GM23338 (cell line): ENCODE measurements around the gene ARHGAP30. TPM values are rescaled to one million over a fixed set of nuclear protein-coding genes. Genes with fewer than 3 reads are reported as not detected.

Experiments used
- ATAC-seq: fragments of 200-7000 bp; cut with Tn5 transposase; 3 replicates; pipeline ENCODE4 v1.9.1; 2020
- DNase-seq: peaks from one replicate; pipeline ENCODE4 v3.0.0-alpha.2; 2015; ENCODE audit warnings: low spot score
- H2AFZ ChIP-seq: fragments of 200-600 bp; sonication (generic); 2 replicates; pipeline ENCODE4 v1.8.0; 2016; ENCODE audit warnings: antibody characterized with exemption, mild to moderate bottlenecking, moderate library complexity
- H3F3A ChIP-seq: fragments of 200-600 bp; sonication (generic); replicated peaks from 2 replicates; pipeline ENCODE4 v1.8.0; 2017; ENCODE audit warnings: antibody characterized with exemption, mixed run types, low read depth
- H3K27ac ChIP-seq: fragments of 200-600 bp; sonication (generic); 2 replicates; pipeline ENCODE4 v1.6.1; 2016; ENCODE audit warnings: low read depth
- H3K27me3 ChIP-seq: fragments of 200-600 bp; sonication (generic); 2 replicates; pipeline ENCODE4 v1.8.0; 2016; ENCODE audit warnings: mild to moderate bottlenecking, mixed run types, moderate library complexity; ENCODE audit not compliant: insufficient read depth
- H3K36me3 ChIP-seq: fragments of 200-600 bp; sonication (generic); 2 replicates; pipeline ENCODE4 v1.8.0; 2016; ENCODE audit warnings: mild to moderate bottlenecking; ENCODE audit not compliant: insufficient read depth
- H3K4me1 ChIP-seq: fragments of 200-600 bp; sonication (generic); 2 replicates; pipeline ENCODE4 v1.8.0; 2016; ENCODE audit warnings: mild to moderate bottlenecking, moderate library complexity; ENCODE audit not compliant: insufficient read depth
- H3K4me2 ChIP-seq: fragments of 200-600 bp; sonication (generic); 2 replicates; pipeline ENCODE4 v1.7.1; 2017; ENCODE audit warnings: mixed run types
- H3K4me3 ChIP-seq: fragments of 200-600 bp; sonication (generic); 2 replicates; pipeline ENCODE4 v1.6.1; 2016; ENCODE audit warnings: mixed run types
- H3K79me2 ChIP-seq: fragments of 200-600 bp; sonication (generic); replicated peaks from 2 replicates; pipeline ENCODE4 v1.8.0; 2017; ENCODE audit warnings: mild to moderate bottlenecking; ENCODE audit not compliant: insufficient read depth
- H3K9me2 ChIP-seq: fragments of 200-600 bp; sonication (generic); 2 replicates; pipeline ENCODE4 v1.8.0; 2017; ENCODE audit not compliant: insufficient read depth
- H4K20me1 ChIP-seq: fragments of 200-600 bp; sonication (generic); replicated peaks from 2 replicates; pipeline ENCODE4 v1.8.0; 2017; ENCODE audit warnings: mild to moderate bottlenecking; ENCODE audit not compliant: insufficient read depth
- H3K27ac Mint-ChIP-seq: 2 replicates; pipeline ENCODE4 v1.8.0; 2020; ENCODE audit warnings: inconsistent platforms, mild to moderate bottlenecking, moderate library complexity, mixed read lengths
- H3K27me3 Mint-ChIP-seq: 3 replicates; pipeline ENCODE4 v1.8.0; 2022; ENCODE audit warnings: low read depth, mild to moderate bottlenecking, moderate library complexity, mixed read lengths, inconsistent platforms; ENCODE audit not compliant: insufficient read depth, poor library complexity
- H3K36me3 Mint-ChIP-seq: 3 replicates; pipeline ENCODE4 v1.8.0; 2021; ENCODE audit warnings: low read depth, mild to moderate bottlenecking, inconsistent platforms, moderate library complexity, mixed read lengths
- H3K4me1 Mint-ChIP-seq: 3 replicates; pipeline ENCODE4 v1.8.0; 2020; ENCODE audit warnings: mild to moderate bottlenecking, inconsistent platforms, mixed read lengths
- H3K4me3 Mint-ChIP-seq: 3 replicates; pipeline ENCODE4 v1.8.0; 2021; ENCODE audit warnings: moderate library complexity, mild to moderate bottlenecking, inconsistent platforms, mixed read lengths
- H3K9me3 Mint-ChIP-seq: 3 replicates; pipeline ENCODE4 v1.8.0; 2020; ENCODE audit warnings: moderate library complexity, mild to moderate bottlenecking, inconsistent platforms, mixed read lengths
- CREB1 ChIP-seq: fragments of 250-450 bp; sonication (Bioruptor Pico); IDR thresholded peaks from 2 replicates; pipeline ENCODE4 v1.5.0; 2020; ENCODE audit warnings: low read depth, mild to moderate bottlenecking, moderate library complexity
- EZH2phosphoT487 ChIP-seq: fragments of 200-600 bp; sonication (generic); IDR thresholded peaks from one replicate; pipeline ENCODE4 v1.8.1; 2018; ENCODE audit warnings: antibody characterized with exemption; ENCODE audit not compliant: unreplicated experiment
- JUNB ChIP-seq: IDR thresholded peaks from one replicate; pipeline ENCODE4 v1.6.1; 2016; ENCODE audit warnings: antibody characterized with exemption; ENCODE audit not compliant: unreplicated experiment
- STAT1 ChIP-seq: IDR thresholded peaks from one replicate; pipeline ENCODE4 v1.6.1; 2016; ENCODE audit warnings: antibody characterized with exemption; ENCODE audit not compliant: unreplicated experiment
- ZNF114 ChIP-seq: fragments of 250-450 bp; sonication (Bioruptor Pico); IDR thresholded peaks from 2 replicates; pipeline ENCODE4 v1.5.0; 2020; ENCODE audit warnings: mild to moderate bottlenecking, moderate library complexity
- ZNF331 ChIP-seq: fragments of 250-450 bp; sonication (Bioruptor Pico); IDR thresholded peaks from 2 replicates; pipeline ENCODE4 v1.5.0; 2020; ENCODE audit warnings: low read depth, mild to moderate bottlenecking, moderate library complexity
- ZNF462 ChIP-seq: fragments of 250-450 bp; sonication (Bioruptor Pico); IDR thresholded peaks from 2 replicates; pipeline ENCODE4 v1.5.0; 2020; ENCODE audit warnings: mild to moderate bottlenecking, moderate library complexity
- polyA plus RNA-seq: library from polyadenylated mRNA; unstranded; fragments of >200 nt; fragmentation: Nextera tagmentation; extraction: Ambion mirVana; gene quantifications from 2 replicates; pipeline ENCODE4 v1.2.1, GENCODE V29; 2016
- total RNA-seq: library from RNA; depleted of rRNA; stranded (reverse); fragments of >200 nt; shearing (Covaris generic); gene quantifications from 2 replicates; pipeline ENCODE4 v1.2.3, GENCODE V29; 2014
- TF ChIP-seq, protein P1 (sequence below), 2 experiments: fragments of 200-600 bp in 1 of 2; sonication (generic) in 1 of 2; conservative IDR thresholded peaks; 2 replicates each; pipeline versions ENCODE4 v1.5.1 to v1.6.1; 2016 to 2017; ENCODE audit warnings: antibody characterized with exemption in 2 of 2, low read depth in 2 of 2, mild to moderate bottlenecking in 2 of 2, moderate library complexity in 1 of 2
- TF ChIP-seq, protein P2 (sequence below): IDR thresholded peaks from one replicate; pipeline ENCODE4 v1.6.1; 2018; ENCODE audit warnings: antibody characterized with exemption; ENCODE audit not compliant: unreplicated experiment

The ARHGAP30 gene
- total and polyA plus RNA-seq, 2 experiments from 2014 or later = 0.45 TPM; not detected in 1

DNA sequence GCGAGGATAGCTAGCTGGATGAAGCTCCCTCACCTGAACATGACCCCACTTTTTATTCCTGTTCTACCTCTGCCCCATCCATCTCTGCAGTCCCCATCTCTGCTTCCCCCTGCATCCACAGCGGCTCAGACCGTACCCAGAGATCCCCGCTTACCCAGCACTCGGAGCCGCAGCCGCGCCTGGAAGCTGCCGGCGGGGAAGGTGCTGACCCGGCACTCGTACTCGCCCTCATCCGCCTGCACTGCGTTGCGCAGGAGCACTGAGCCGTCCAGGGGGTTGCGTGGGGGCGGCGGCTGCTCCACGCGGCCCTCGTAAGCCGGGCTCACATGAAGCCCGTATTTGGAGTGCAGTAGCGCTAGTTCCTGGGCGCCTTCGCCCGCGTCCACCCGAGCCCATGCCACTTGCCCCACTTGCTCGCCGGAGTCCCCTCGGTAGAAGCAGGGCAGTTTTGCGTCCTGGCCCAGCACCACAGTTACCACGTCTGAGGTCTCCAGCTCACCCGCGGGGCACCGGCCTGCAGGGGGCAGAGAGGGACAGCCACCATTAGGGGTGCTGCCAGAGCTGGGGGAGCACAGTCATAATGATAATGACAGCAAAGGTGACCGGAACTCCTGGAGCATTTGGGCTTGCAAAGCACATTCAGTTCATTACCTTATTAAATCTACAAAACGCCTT lies 9.9 kb upstream of the ARHGAP30 start:
- TF ChIP-seq, protein P1, sequence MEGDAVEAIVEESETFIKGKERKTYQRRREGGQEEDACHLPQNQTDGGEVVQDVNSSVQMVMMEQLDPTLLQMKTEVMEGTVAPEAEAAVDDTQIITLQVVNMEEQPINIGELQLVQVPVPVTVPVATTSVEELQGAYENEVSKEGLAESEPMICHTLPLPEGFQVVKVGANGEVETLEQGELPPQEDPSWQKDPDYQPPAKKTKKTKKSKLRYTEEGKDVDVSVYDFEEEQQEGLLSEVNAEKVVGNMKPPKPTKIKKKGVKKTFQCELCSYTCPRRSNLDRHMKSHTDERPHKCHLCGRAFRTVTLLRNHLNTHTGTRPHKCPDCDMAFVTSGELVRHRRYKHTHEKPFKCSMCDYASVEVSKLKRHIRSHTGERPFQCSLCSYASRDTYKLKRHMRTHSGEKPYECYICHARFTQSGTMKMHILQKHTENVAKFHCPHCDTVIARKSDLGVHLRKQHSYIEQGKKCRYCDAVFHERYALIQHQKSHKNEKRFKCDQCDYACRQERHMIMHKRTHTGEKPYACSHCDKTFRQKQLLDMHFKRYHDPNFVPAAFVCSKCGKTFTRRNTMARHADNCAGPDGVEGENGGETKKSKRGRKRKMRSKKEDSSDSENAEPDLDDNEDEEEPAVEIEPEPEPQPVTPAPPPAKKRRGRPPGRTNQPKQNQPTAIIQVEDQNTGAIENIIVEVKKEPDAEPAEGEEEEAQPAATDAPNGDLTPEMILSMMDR (conservative IDR thresholded peaks at IDR 0.05; ENCODE audit: low read depth in 2 of 2) = peak; percentile 43 to 57
- no peak for TF ChIP-seq ZNF331
- TF ChIP-seq, protein P2, sequence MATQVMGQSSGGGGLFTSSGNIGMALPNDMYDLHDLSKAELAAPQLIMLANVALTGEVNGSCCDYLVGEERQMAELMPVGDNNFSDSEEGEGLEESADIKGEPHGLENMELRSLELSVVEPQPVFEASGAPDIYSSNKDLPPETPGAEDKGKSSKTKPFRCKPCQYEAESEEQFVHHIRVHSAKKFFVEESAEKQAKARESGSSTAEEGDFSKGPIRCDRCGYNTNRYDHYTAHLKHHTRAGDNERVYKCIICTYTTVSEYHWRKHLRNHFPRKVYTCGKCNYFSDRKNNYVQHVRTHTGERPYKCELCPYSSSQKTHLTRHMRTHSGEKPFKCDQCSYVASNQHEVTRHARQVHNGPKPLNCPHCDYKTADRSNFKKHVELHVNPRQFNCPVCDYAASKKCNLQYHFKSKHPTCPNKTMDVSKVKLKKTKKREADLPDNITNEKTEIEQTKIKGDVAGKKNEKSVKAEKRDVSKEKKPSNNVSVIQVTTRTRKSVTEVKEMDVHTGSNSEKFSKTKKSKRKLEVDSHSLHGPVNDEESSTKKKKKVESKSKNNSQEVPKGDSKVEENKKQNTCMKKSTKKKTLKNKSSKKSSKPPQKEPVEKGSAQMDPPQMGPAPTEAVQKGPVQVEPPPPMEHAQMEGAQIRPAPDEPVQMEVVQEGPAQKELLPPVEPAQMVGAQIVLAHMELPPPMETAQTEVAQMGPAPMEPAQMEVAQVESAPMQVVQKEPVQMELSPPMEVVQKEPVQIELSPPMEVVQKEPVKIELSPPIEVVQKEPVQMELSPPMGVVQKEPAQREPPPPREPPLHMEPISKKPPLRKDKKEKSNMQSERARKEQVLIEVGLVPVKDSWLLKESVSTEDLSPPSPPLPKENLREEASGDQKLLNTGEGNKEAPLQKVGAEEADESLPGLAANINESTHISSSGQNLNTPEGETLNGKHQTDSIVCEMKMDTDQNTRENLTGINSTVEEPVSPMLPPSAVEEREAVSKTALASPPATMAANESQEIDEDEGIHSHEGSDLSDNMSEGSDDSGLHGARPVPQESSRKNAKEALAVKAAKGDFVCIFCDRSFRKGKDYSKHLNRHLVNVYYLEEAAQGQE = no peak
- H4K20me1 ChIP-seq = no peaks in the 10 kb centered on the region
- peak overlapping the region; percentile 92 for H2AFZ ChIP-seq
- no peak overlapping the region for H3K4me3 Mint-ChIP-seq
- peaks cover 10% of the 10 kb centered on the region for H3K27me3 Mint-ChIP-seq
- H3F3A ChIP-seq = peaks cover 5% of the 10 kb centered on the region; the same call in 1 of the 2 replicates
- no peaks in the 10 kb centered on the region for H3K79me2 ChIP-seq
- H3K4me1 ChIP-seq = peaks cover 8% of the 10 kb centered on the region; the same call in 1 of the 2 replicates
- peak; percentile 75 for ATAC-seq
- no peaks in the 10 kb centered on the region for H3K36me3 ChIP-seq
- peak; percentile 51 for DNase-seq
- H3K9me2 ChIP-seq = no peaks in the 10 kb centered on the region; the same call in 1 of the 2 replicates
- no peaks in the 10 kb centered on the region; the same call in 2 of the 3 replicates for H3K36me3 Mint-ChIP-seq
- peak overlapping the region; percentile 42 for H3K4me3 ChIP-seq
- H3K4me2 ChIP-seq = peak overlapping the region; percentile 65; the same call in 1 of the 2 replicates
- no peak overlapping the region for H3K27ac ChIP-seq
- H3K9me3 Mint-ChIP-seq = no peaks in the 10 kb centered on the region
- peaks cover 8% of the 10 kb centered on the region for H3K4me1 Mint-ChIP-seq
- H3K27ac Mint-ChIP-seq = no peak overlapping the region
- H3K27me3 ChIP-seq = no peaks in the 10 kb centered on the region

- H3K27ac ChIP-seq = no peak overlapping the region
- H3K9me2 ChIP-seq = no peaks in the 10 kb centered on the region; the same call in 1 of the 2 replicates
- no peaks in the 10 kb centered on the region for H4K20me1 ChIP-seq
- H3K27ac Mint-ChIP-seq = no peak overlapping the region
- no peaks in the 10 kb centered on the region for H3K79me2 ChIP-seq
- H3K27me3 Mint-ChIP-seq = peaks cover 10% of the 10 kb centered on the region
- ATAC-seq (no peak), DNase-seq (no peak)
- H3F3A ChIP-seq = peaks cover 5% of the 10 kb centered on the region; the same call in 1 of the 2 replicates
- H3K36me3 Mint-ChIP-seq = no peaks in the 10 kb centered on the region; the same call in 2 of the 3 replicates
- no peaks in the 10 kb centered on the region for H3K36me3 ChIP-seq
- H3K4me1 ChIP-seq = peaks cover 8% of the 10 kb centered on the region; the same call in 1 of the 2 replicates
- H3K4me2 ChIP-seq = no peak overlapping the region
- H3K4me3 Mint-ChIP-seq = no peak overlapping the region
- no peak overlapping the region for H2AFZ ChIP-seq
- no peaks in the 10 kb centered on the region for H3K27me3 ChIP-seq
- H3K4me1 Mint-ChIP-seq = peaks cover 8% of the 10 kb centered on the region
- H3K9me3 Mint-ChIP-seq = no peaks in the 10 kb centered on the region
- no peak overlapping the region for H3K4me3 ChIP-seq
- TF ChIP-seq CREB1 (no peak), JUNB (no peak), ZNF462 (CRISPR knock-in tag) (no peak), ZNF331 (no peak), STAT1 (no peak), ZNF114 (CRISPR knock-in tag) (no peak), EZH2phosphoT487 (no peak)
Observed at GRCh38 chr1:161077426-161077825, 7.7 kb upstream of the ARHGAP30 start.
